Measurements from ENCODE around the gene AGER. TPM values are rescaled to one million over a fixed set of nuclear protein-coding genes. Genes with fewer than 3 reads are reported as not detected.
A peak's percentile ranks its signal among the peaks of the same experiment; 100 is the strongest.

AGER gene
- total and polyA plus RNA-seq, 9 of the 15 experiments (the other 6 are each of a cell fraction or from before 2014, with no cell fraction given), result 1.2 to 11.5 (median 4.1) TPM

DNA sequence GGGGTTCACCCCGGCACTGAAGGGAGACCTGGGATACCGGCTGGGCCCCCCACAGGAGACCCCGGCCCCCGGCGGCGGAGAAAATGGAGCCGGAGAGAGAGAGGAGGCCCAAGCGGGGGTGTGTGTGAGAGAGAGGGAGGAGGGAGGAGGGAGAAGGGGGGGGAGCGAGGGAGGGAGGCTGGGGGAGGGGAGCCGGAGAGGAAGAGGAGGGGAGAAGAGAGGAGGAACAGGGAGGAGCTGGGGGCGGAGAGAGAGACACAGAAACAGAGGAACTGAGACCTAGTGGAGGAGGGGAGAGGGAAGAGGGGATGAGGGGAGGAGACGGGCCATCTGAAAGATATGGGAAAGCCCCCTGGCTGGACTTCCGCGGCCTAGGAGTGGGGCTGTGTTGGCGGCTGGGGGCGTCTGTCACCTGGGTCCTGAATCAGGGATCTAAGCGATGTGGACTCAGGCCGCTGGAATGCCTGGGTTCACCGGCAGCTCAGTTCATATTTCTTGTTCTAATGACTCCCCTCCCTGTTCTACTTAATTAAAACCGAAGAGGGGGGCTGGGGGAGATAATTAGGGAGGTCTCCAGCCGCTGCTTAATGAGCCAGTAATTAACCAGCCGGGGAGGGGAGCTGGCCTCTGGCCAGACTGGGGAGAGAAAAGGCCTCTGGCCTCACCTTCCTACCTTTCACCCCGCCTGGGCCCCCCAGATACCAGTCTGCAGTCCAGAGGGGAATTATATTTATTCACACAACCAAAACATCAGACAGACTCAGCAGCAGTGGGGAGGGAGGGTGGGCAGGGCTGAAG is 6.2 kb upstream of the AGER start, which contains the start of gene PBX2 (continued):
- no peak for TF ChIP-seq MYNN (IDR thresholded peaks at IDR 0.05)
- no peak for TF ChIP-seq MYNN (CRISPR knock-in tag; IDR thresholded peaks at IDR 0.05)
- no peak for TF ChIP-seq HNRNPH1 (optimal IDR thresholded peaks at IDR 0.05; ENCODE audit: low read depth, low read length)
- TF ChIP-seq HMG20A (CRISPR knock-in tag; conservative IDR thresholded peaks at IDR 0.05), result no peak
- no peak for TF ChIP-seq TCF3 (CRISPR knock-in tag; IDR thresholded peaks at IDR 0.05)
- TF ChIP-seq NELFE (IDR thresholded peaks at IDR 0.05; ENCODE audit: insufficient read depth, insufficient read length), result no peak
- TF ChIP-seq NFIX (CRISPR knock-in tag; IDR thresholded peaks at IDR 0.05; ENCODE audit: low read depth), result no peak
- no peak for TF ChIP-seq NR4A1 (CRISPR knock-in tag; IDR thresholded peaks at IDR 0.05)
- TF ChIP-seq NR4A1 (tag; IDR thresholded peaks at IDR 0.05), result no peak
- no peak for TF ChIP-seq RUNX1 (IDR thresholded peaks at IDR 0.05; ENCODE audit: low read depth)
- TF ChIP-seq XRCC5 (IDR thresholded peaks at IDR 0.05; ENCODE audit: low read depth, low read length), result no peak
- no peak for TF ChIP-seq ZNF655 (CRISPR knock-in tag; IDR thresholded peaks at IDR 0.05)
- no peak for TF ChIP-seq CBFA2T2 (conservative IDR thresholded peaks at IDR 0.05)
- 0 out of 2 replicates have a peak, but pooled peaks have one; percentile 29 for TF ChIP-seq FOSL1 (tag; conservative IDR thresholded peaks at IDR 0.05)
- TF ChIP-seq, protein P1, sequence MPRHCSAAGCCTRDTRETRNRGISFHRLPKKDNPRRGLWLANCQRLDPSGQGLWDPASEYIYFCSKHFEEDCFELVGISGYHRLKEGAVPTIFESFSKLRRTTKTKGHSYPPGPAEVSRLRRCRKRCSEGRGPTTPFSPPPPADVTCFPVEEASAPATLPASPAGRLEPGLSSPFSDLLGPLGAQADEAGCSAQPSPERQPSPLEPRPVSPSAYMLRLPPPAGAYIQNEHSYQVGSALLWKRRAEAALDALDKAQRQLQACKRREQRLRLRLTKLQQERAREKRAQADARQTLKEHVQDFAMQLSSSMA (CRISPR knock-in tag; IDR thresholded peaks at IDR 0.05), result no peak
- no peak for TF ChIP-seq RBBP5 (IDR thresholded peaks at IDR 0.05; ENCODE audit: borderline replicate concordance, insufficient read depth, low read length, poor library complexity, severe bottlenecking)
- TF ChIP-seq THRAP3 (IDR thresholded peaks at IDR 0.05; ENCODE audit: borderline replicate concordance), result no peak
- no peak for TF ChIP-seq ZNF140 (CRISPR knock-in tag; IDR thresholded peaks at IDR 0.05)
- TF ChIP-seq ZKSCAN3 (CRISPR knock-in tag; IDR thresholded peaks at IDR 0.05), result no peak
- TF ChIP-seq PHF8 (IDR thresholded peaks at IDR 0.05; ENCODE audit: borderline replicate concordance, low read length), result peak; percentile 59; the same call in 1 of the 2 replicates
- TF ChIP-seq ZNF121 (CRISPR knock-in tag; conservative IDR thresholded peaks at IDR 0.05), result no peak
- TF ChIP-seq THRB (CRISPR knock-in tag; conservative IDR thresholded peaks at IDR 0.05), result peak; percentile 95
- no peak for TF ChIP-seq KAT7 (CRISPR knock-in tag; IDR thresholded peaks at IDR 0.05; ENCODE audit: borderline replicate concordance)
- TF ChIP-seq, protein P2, sequence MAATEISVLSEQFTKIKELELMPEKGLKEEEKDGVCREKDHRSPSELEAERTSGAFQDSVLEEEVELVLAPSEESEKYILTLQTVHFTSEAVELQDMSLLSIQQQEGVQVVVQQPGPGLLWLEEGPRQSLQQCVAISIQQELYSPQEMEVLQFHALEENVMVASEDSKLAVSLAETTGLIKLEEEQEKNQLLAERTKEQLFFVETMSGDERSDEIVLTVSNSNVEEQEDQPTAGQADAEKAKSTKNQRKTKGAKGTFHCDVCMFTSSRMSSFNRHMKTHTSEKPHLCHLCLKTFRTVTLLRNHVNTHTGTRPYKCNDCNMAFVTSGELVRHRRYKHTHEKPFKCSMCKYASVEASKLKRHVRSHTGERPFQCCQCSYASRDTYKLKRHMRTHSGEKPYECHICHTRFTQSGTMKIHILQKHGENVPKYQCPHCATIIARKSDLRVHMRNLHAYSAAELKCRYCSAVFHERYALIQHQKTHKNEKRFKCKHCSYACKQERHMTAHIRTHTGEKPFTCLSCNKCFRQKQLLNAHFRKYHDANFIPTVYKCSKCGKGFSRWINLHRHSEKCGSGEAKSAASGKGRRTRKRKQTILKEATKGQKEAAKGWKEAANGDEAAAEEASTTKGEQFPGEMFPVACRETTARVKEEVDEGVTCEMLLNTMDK (IDR thresholded peaks at IDR 0.05; ENCODE audit: borderline replicate concordance, insufficient read depth, low read depth, low read length, poor library complexity, severe bottlenecking), result peak; percentile 14
